Keratinocyte (primary cell): ENCODE data around the gene METTL1. TPM values are rescaled to one million over a fixed set of nuclear protein-coding genes. Genes with fewer than 3 reads are reported as not detected.

Source experiments
- DNase-seq: peaks from one replicate; pipeline ENCODE4 v3.0.0-alpha.2; 2011; ENCODE audit warnings: low read depth, missing footprints, low spot score
- FAIRE-seq: peaks from 2 replicates; lab custom pipeline; 2011; peaks lifted over from hg19 to GRCh38; lab: Jason Lieb, UNC
- H2AFZ ChIP-seq: 2 replicates; pipeline ENCODE4 v1.6.0; 2012; ENCODE audit warnings: low read length, control low read depth, inconsistent platforms; ENCODE audit not compliant: control insufficient read depth
- H3K27ac ChIP-seq: 2 replicates; pipeline ENCODE4 v1.5.1; 2011; ENCODE audit warnings: low read length; ENCODE audit not compliant: control insufficient read depth, insufficient read depth
- H3K27me3 ChIP-seq: 3 replicates; pipeline ENCODE4 v1.6.0; 2011; ENCODE audit warnings: low read length; ENCODE audit not compliant: control insufficient read depth, insufficient read depth; ENCODE audit errors: extremely low read depth
- H3K36me3 ChIP-seq, 2 experiments: 2 replicates in 1 of 2; 3 replicates in 1 of 2; pipeline ENCODE4 v1.5.1; 2011; ENCODE audit warnings: low read length in 2 of 2, mild to moderate bottlenecking in 1 of 2; ENCODE audit not compliant: control insufficient read depth in 2 of 2, insufficient read depth in 2 of 2; ENCODE audit errors: extremely low read depth in 1 of 2
- H3K4me1 ChIP-seq: 3 replicates; pipeline ENCODE4 v1.5.1; 2011; ENCODE audit warnings: low read length; ENCODE audit not compliant: control insufficient read depth, insufficient read depth; ENCODE audit errors: extremely low read depth
- H3K4me2 ChIP-seq: 3 replicates; pipeline ENCODE4 v1.6.0; 2011; ENCODE audit warnings: low read depth, low read length; ENCODE audit not compliant: control insufficient read depth, insufficient read depth; ENCODE audit errors: extremely low read depth
- H3K4me3 ChIP-seq, 3 experiments: fragments of 200-600 bp in 1 of 3; sonication (generic) in 1 of 3; 2 replicates in 2 of 3; 3 replicates in 1 of 3; pipeline ENCODE4 v1.5.1; 2011 to 2016; ENCODE audit warnings: low read length in 3 of 3, mild to moderate bottlenecking in 3 of 3, control low read depth in 2 of 3, inconsistent platforms in 1 of 3, low read depth in 1 of 3, mixed read lengths in 1 of 3, mixed run types in 1 of 3, moderate library complexity in 1 of 3; ENCODE audit not compliant: control insufficient read depth in 2 of 3, insufficient read depth in 2 of 3; ENCODE audit errors: extremely low read depth in 1 of 3
- H3K79me2 ChIP-seq: 2 replicates; pipeline ENCODE4 v1.6.0; 2012; ENCODE audit warnings: low read length; ENCODE audit not compliant: control insufficient read depth, insufficient read depth
- H3K9ac ChIP-seq: 3 replicates; pipeline ENCODE4 v1.6.0; 2011; ENCODE audit warnings: low read length; ENCODE audit not compliant: control insufficient read depth, insufficient read depth; ENCODE audit errors: extremely low read depth
- H3K9me1 ChIP-seq: 3 replicates; pipeline ENCODE4 v1.6.0; 2011; ENCODE audit warnings: low read length; ENCODE audit not compliant: control insufficient read depth, insufficient read depth; ENCODE audit errors: extremely low read depth
- H3K9me3 ChIP-seq: 2 replicates; pipeline ENCODE4 v1.5.1; 2012; ENCODE audit warnings: low read depth, low read length; ENCODE audit not compliant: control insufficient read depth
- H4K20me1 ChIP-seq: 3 replicates; pipeline ENCODE4 v1.6.0; 2011; ENCODE audit warnings: low read length; ENCODE audit not compliant: control insufficient read depth, insufficient read depth; ENCODE audit errors: extremely low read depth
- CTCF ChIP-seq, 3 experiments: IDR thresholded peaks in 1 of 3; conservative IDR thresholded peaks in 1 of 3; optimal IDR thresholded peaks in 1 of 3; 2 replicates in 2 of 3; 3 replicates in 1 of 3; pipeline versions ENCODE3 to v1.5.1; 2011; ENCODE audit warnings: low read length in 3 of 3, mild to moderate bottlenecking in 3 of 3, moderate library complexity in 2 of 3, control low read depth in 1 of 3, inconsistent platforms in 1 of 3; ENCODE audit not compliant: insufficient read depth in 2 of 3; ENCODE audit errors: extremely low read depth in 1 of 3
- EZH2 ChIP-seq: IDR thresholded peaks from one replicate; pipeline ENCODE4 v1.6.1; 2012; ENCODE audit warnings: inconsistent platforms, mild to moderate bottlenecking, low read length, moderate library complexity
- dilution Hi-C: fragments of 300-500 bp; cut with MboI; formaldehyde crosslinking; loops from one replicate; pipeline ENCODE4 v1.7.0; 2020; ENCODE audit warnings: low sequenced_read_pairs; ENCODE audit not compliant: extremely low pct_ligation_motif_present
- polyA plus RNA-seq, 5 experiments: library from polyadenylated mRNA; depleted of rRNA in 3 of 5; stranded (reverse) in 3 of 5; stranded (forward) in 1 of 5; unstranded in 1 of 5; fragments of >200 nt; gene quantifications; 1 replicate in 1 of 5; 2 replicates in 3 of 5; 3 replicates in 1 of 5; pipeline versions ENCODE4 v1.2.1 to v1.2.3, GENCODE V29; 2011 to 2012; ENCODE audit warnings: missing spikeins in 2 of 5, low read depth in 1 of 5, low replicate concordance in 1 of 5

METTL1 gene
- polyA plus RNA-seq, 1 donor (not counting 4 experiments of a cell fraction or from before 2014, with no cell fraction given) = 24.5 TPM

GRCh38 chr12:57729321-57729844, 42.5 kb downstream of the METTL1 start:
- Histone ChIP-seq H3K4me2 (no peak overlapping the region), H3K4me3 (no peak overlapping the region), H3K9me3 (no peaks in the 10 kb centered on the region), H3K9me1 (no peaks in the 10 kb centered on the region), H3K79me2 (no peaks in the 10 kb centered on the region), H3K27me3 (peaks cover 7% of the 10 kb centered on the region), H2AFZ (no peak overlapping the region), H4K20me1 (no peaks in the 10 kb centered on the region), H3K36me3 (peaks cover 0 to 3% of the 10 kb centered on the region in 2 experiments), H3K4me1 (peaks cover 6% of the 10 kb centered on the region), H3K27ac (no peak overlapping the region), H3K9ac (no peak overlapping the region)
- TF ChIP-seq CTCF (optimal IDR thresholded peaks at IDR 0.05 in 1 of 3, IDR thresholded peaks at IDR 0.05 in 1 of 3, conservative IDR thresholded peaks at IDR 0.05 in 1 of 3; ENCODE audit: extremely low read depth in 1 of 3, insufficient read depth in 2 of 3, low read length in 3 of 3) = no peak
- no peak for TF ChIP-seq EZH2
- FAIRE-seq = no peak
- dilution Hi-C loops = loop anchor here (25.0 kb wide), 1 partner anchor 142 kb away; the partner anchor contains the start of gene PIP4K2C
- DNase-seq = no peak

DNA sequence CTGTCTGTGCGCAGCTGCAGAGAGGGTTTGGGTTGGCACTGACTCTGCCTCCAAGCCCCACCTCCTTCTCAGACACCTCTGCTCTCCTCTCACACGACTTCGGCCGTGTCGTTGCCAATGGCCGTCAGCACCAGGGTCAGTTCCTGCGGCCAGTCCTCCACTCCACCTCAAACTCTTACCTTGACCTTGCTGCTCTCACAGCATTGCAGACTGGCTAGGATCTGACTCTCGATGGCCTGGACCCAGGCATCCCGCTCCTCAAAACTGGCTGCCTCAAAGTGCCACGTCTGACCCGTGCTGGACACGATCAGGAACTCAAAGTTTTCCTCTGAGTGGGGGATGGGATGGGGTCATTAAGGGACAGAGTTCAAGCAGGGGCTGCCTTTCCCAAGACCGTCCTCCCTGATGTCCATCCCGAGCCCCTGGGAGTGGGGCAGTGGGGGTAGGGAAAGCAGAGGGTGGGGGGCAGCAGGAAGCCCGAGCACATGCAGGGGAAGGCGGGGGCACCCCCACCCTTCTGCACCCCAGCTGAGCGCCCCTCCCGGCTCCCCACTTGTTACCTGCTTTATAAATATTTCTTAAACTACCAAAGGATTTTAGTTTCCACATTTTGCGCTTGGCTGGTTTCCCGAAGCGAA, 44.0 kb downstream of the METTL1 start:
- no peak overlapping the region for H3K27ac ChIP-seq
- no peak overlapping the region for H3K4me2 ChIP-seq
- no peak overlapping the region for H3K4me3 ChIP-seq
- no peaks in the 10 kb centered on the region for H3K79me2 ChIP-seq
- no peaks in the 10 kb centered on the region for H4K20me1 ChIP-seq
- H3K9me3 ChIP-seq = no peaks in the 10 kb centered on the region
- DNase-seq (no peak), FAIRE-seq (no peak)
- no peaks in the 10 kb centered on the region for H3K27me3 ChIP-seq
- peaks cover 0 to 3% of the 10 kb centered on the region in 2 experiments for H3K36me3 ChIP-seq
- no peak for TF ChIP-seq CTCF (optimal IDR thresholded peaks at IDR 0.05 in 1 of 3, IDR thresholded peaks at IDR 0.05 in 1 of 3, conservative IDR thresholded peaks at IDR 0.05 in 1 of 3; ENCODE audit: extremely low read depth in 1 of 3, insufficient read depth in 2 of 3, low read length in 3 of 3)
- no peak for TF ChIP-seq EZH2
- no peak overlapping the region for H2AFZ ChIP-seq
- peaks cover 4% of the 10 kb centered on the region for H3K4me1 ChIP-seq
- no peaks in the 10 kb centered on the region for H3K9me1 ChIP-seq
- no peak overlapping the region for H3K9ac ChIP-seq
- dilution Hi-C loops = loop anchor here (25.0 kb wide), 1 partner anchor 141 kb away; the partner anchor contains the start of gene PIP4K2C
